WTC11 (cell line): ENCODE results near the gene DNAH7.

Experiments used
- CTCF ChIP-seq: fragments of 200-600 bp; IDR thresholded peaks from 2 replicates; pipeline ENCODE4 v1.8.0; 2022; ENCODE audit warnings: antibody characterized with exemption
- FOXK1 ChIP-seq: sonication (generic); formaldehyde crosslinking; IDR thresholded peaks from 2 replicates; pipeline ENCODE4 v1.8.0; 2022; ENCODE audit warnings: mild to moderate bottlenecking, moderate library complexity, missing genetic modification reagents
- GABPB1 ChIP-seq: sonication (generic); formaldehyde crosslinking; IDR thresholded peaks from 2 replicates; pipeline ENCODE4 v1.8.1; 2023; ENCODE audit warnings: mild to moderate bottlenecking, missing genetic modification reagents
- HMGA2 ChIP-seq: fragments of 250-450 bp; sonication (Bioruptor Pico); IDR thresholded peaks from 2 replicates; pipeline ENCODE4 v1.4.0; 2021; ENCODE audit warnings: mild to moderate bottlenecking, moderate library complexity
- MYBL2 ChIP-seq: sonication (generic); formaldehyde crosslinking; IDR thresholded peaks from 2 replicates; pipeline ENCODE4 v1.8.1; 2023; ENCODE audit warnings: mild to moderate bottlenecking, moderate library complexity, missing genetic modification reagents
- NFE2L1 ChIP-seq: sonication (generic); formaldehyde crosslinking; IDR thresholded peaks from 2 replicates; pipeline ENCODE4 v1.8.1; 2023; ENCODE audit warnings: missing genetic modification reagents
- NFYB ChIP-seq: sonication (generic); formaldehyde crosslinking; conservative IDR thresholded peaks from 2 replicates; pipeline ENCODE4 v1.8.0; 2022; ENCODE audit warnings: low read depth, missing genetic modification reagents
- SOX15 ChIP-seq: fragments of 250-450 bp; sonication (Bioruptor Pico); IDR thresholded peaks from 2 replicates; pipeline ENCODE4 v1.9.0; 2021; ENCODE audit warnings: mild to moderate bottlenecking
- ZNF281 ChIP-seq: sonication (generic); formaldehyde crosslinking; IDR thresholded peaks from 2 replicates; pipeline ENCODE4 v1.8.0; 2023; ENCODE audit warnings: mild to moderate bottlenecking, missing genetic modification reagents
- TF ChIP-seq, protein P1 (sequence below): fragments of 250-450 bp; sonication (Bioruptor Pico); IDR thresholded peaks from 2 replicates; pipeline ENCODE4 v1.9.0; 2021; ENCODE audit warnings: mild to moderate bottlenecking

DNA sequence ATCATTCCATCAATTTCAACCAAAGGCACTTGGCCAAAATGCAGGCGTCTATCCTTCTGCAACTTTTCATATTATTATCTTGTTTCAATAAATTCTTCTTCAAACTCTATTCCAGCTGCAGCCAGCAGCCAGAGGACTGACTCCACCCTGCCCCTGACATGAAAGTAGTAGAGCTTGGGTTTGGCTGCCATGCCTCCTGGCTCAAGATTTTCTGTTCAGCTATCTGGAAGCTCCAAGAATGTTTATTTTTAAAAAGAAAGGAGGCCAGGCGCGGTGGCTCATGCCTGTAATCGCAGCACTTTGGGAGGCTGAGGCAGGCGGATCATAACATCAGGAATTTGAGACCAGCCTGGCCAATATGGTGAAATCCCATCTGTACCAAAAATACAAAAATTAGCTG lies 4.9 kb downstream of the DNAH7 start:
- TF ChIP-seq CTCF (no peak), SOX15 (no peak), NFYB (no peak), FOXK1 (CRISPR knock-in tag) (no peak), GABPB1 (CRISPR knock-in tag) (no peak), ZNF281 (CRISPR knock-in tag) (no peak), MYBL2 (no peak), NFE2L1 (CRISPR knock-in tag) (no peak), HMGA2 (CRISPR knock-in tag) (no peak)
- TF ChIP-seq, protein P1, sequence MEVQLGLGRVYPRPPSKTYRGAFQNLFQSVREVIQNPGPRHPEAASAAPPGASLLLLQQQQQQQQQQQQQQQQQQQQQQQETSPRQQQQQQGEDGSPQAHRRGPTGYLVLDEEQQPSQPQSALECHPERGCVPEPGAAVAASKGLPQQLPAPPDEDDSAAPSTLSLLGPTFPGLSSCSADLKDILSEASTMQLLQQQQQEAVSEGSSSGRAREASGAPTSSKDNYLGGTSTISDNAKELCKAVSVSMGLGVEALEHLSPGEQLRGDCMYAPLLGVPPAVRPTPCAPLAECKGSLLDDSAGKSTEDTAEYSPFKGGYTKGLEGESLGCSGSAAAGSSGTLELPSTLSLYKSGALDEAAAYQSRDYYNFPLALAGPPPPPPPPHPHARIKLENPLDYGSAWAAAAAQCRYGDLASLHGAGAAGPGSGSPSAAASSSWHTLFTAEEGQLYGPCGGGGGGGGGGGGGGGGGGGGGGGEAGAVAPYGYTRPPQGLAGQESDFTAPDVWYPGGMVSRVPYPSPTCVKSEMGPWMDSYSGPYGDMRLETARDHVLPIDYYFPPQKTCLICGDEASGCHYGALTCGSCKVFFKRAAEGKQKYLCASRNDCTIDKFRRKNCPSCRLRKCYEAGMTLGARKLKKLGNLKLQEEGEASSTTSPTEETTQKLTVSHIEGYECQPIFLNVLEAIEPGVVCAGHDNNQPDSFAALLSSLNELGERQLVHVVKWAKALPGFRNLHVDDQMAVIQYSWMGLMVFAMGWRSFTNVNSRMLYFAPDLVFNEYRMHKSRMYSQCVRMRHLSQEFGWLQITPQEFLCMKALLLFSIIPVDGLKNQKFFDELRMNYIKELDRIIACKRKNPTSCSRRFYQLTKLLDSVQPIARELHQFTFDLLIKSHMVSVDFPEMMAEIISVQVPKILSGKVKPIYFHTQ (CRISPR knock-in tag), result no peak
